Measurements from ENCODE around the gene AHI1.

GRCh38 chr6:135277422-135277821, 220.1 kb downstream of the AHI1 start:
- TF ChIP-seq, protein P1, sequence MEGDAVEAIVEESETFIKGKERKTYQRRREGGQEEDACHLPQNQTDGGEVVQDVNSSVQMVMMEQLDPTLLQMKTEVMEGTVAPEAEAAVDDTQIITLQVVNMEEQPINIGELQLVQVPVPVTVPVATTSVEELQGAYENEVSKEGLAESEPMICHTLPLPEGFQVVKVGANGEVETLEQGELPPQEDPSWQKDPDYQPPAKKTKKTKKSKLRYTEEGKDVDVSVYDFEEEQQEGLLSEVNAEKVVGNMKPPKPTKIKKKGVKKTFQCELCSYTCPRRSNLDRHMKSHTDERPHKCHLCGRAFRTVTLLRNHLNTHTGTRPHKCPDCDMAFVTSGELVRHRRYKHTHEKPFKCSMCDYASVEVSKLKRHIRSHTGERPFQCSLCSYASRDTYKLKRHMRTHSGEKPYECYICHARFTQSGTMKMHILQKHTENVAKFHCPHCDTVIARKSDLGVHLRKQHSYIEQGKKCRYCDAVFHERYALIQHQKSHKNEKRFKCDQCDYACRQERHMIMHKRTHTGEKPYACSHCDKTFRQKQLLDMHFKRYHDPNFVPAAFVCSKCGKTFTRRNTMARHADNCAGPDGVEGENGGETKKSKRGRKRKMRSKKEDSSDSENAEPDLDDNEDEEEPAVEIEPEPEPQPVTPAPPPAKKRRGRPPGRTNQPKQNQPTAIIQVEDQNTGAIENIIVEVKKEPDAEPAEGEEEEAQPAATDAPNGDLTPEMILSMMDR (IDR thresholded peaks at IDR 0.05): no peak
- TF ChIP-seq EP300 (IDR thresholded peaks at IDR 0.05): no peak

Data from tibial nerve (tissue), 4 donors.